KG1 (cell line): Measurements from ENCODE around the gene CABS1.

Experiments
- DNase-seq: peaks from one replicate; lab custom pipeline; 2025; lab: John Stamatoyannopoulos, UW

The CABS1 gene

DNA sequence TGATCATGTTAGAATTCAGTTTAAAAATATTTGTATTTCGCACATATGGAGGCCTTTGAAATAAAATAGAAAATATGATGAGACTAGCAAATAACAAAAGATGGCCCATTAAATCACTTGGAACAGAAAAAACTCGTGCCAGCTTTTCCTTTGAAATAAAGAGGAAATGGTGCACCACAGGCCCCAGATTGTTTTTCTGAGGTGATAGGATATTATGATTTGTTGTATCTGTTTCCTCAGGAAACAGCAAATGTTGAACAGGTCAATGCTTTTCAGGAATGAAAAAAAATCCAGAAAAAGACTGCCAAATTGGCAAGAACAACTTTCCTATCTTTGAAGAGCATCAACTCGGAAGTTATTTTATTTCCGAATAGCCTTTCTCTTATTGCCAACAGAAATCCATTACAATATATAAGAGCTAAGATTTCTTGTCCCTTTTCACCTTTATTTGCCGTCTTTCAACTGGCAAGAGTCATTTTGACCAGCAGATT, 48.0 kb downstream of the CABS1 start, which contains the start of gene SMR3B:
SMR3B (plus strand) TSS at position 441 of the 491 bp plus-strand sequence. CDS start 1,380 bp downstream, outside the sequence.
- DNase-seq: no peak
